Erythroblast (primary cell): ENCODE data around the gene VSTM2B.

Experiments used
- GATA1 ChIP-seq: IDR thresholded peaks from 2 replicates; pipeline ENCODE4 v1.6.1; 2011; ENCODE audit warnings: low read depth, mild to moderate bottlenecking, control low read depth, low read length, moderate library complexity
- POLR2A ChIP-seq: IDR thresholded peaks from 2 replicates; pipeline ENCODE4 v1.6.1; 2011; ENCODE audit warnings: mild to moderate bottlenecking, low read length

GRCh38 chr19:29488316-29488715, 37.5 kb upstream of the VSTM2B start:
- TF ChIP-seq POLR2A = no peak
- no peak for TF ChIP-seq GATA1
